ENCODE data around the gene JDP2.

The JDP2 gene

DNA sequence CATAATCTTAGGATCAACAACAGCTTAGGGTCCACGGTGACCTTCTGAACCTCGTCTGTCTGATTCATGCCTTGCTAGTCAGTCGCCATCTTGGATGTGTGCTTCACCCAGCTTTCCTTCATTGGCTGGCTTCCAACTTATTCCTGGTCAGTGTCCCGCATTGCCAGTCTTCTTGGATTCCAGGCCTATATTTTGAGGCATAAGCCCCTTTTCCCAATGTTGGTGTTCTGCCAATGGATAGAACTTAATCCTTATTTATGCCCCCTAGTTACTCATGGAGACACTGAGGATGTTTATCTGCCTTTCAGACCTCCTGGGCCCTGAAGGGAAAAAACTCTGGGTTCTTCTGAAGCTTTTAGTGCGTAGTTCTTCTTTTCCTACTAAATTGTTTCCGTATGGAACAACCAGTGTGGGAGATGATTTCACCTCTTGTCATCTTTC, 5.8 kb downstream of the JDP2 start:
- Histone ChIP-seq H3K36me3 (peaks cover 30% of the 10 kb centered on the region), H4K20me1 (peaks cover 80% of the 10 kb centered on the region; the same call in 1 of the 2 replicates)

DNA sequence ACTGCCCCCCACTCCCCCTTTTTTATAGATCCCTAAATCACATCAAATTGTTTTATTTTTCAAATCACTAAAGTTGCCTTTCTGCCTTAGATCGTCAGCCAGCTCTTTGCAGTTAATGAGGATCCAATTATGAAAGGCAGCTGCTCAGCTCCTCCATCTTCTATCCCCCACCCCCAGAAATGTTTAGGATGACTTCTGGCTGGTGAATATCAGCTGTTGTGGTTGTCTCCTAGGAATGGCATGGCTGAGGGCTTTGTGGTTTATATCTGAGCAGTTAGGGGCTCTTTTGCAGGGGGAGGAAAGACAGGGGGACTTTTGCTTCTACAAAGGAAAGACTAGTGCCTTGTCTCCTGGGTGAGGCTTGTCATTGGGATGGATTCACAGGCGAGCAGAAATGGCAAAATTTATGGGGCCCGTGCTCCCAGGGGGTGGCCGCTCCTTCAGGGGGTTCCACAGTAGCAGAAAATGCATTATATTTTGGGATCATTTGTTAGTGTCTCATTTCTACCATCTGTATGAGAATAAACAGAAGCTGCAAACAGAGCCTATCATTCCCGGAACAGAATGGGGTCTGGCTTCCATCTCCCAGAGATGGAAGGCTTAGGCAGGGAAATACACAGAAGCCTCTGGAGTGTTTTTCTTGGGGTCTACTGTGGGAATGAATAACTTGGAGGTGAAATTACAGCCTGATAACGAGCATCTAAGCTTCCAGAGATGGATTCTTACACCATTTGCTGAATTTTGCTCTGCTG, 6.5 kb downstream of the JDP2 start:
- Histone ChIP-seq H3K4me3 (no peak overlapping the region), H3K36me3 (peaks cover 37% of the 10 kb centered on the region), H3K9ac (peak overlapping the region; percentile 8; the same call in 1 of the 2 replicates), H3K27me3 (no peaks in the 10 kb centered on the region), H4K20me1 (peaks cover 80% of the 10 kb centered on the region; the same call in 1 of the 2 replicates), H3K9me3 (no peaks in the 10 kb centered on the region), H3K27ac (peak overlapping the region; percentile 61; the same call in 1 of the 2 replicates), H3K4me1 (peaks cover 87% of the 10 kb centered on the region), H3K4me2 (peak overlapping the region; percentile 85)
- TF ChIP-seq Cebpa-rat (IDR thresholded peaks at IDR 0.05), result no peak

More for the DNA sequence above, 5.8 kb downstream of the JDP2 start:
- H3K4me3 ChIP-seq, result no peak overlapping the region
- H3K4me2 ChIP-seq, result peak overlapping the region; percentile 85
- H3K9ac ChIP-seq, result no peak overlapping the region
- no peaks in the 10 kb centered on the region; the same call in 1 of the 2 replicates for H3K27me3 ChIP-seq
- peaks cover 94% of the 10 kb centered on the region for H3K4me1 ChIP-seq
- no peaks in the 10 kb centered on the region for H3K9me3 ChIP-seq
- no peak for TF ChIP-seq Cebpa-rat (IDR thresholded peaks at IDR 0.05)
- no peak overlapping the region for H3K27ac ChIP-seq

DNA sequence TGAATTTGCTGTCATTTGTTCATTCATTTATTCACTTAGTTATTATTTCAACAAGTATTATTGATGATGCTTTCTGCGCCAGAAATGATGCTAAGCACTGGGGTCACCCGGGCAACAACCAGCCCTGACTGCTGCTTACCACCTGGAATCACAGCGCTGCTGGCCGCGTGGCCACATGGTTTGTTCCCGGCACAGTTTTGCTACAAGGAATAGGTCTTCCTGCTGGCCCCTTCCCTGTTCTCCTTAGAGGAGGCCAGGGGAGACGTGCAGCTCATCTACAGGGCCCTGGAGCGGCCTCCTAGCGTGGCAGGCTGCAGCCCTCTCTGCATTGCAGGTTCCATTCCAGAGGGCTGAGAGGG, 7.0 kb downstream of the JDP2 start:
- peak overlapping the region; percentile 85 for H3K4me2 ChIP-seq
- peak overlapping the region; percentile 61 for H3K27ac ChIP-seq
- H4K20me1 ChIP-seq, result peaks cover 75% of the 10 kb centered on the region; the same call in 1 of the 2 replicates
- peaks cover 82% of the 10 kb centered on the region for H3K4me1 ChIP-seq
- no peaks in the 10 kb centered on the region for H3K9me3 ChIP-seq
- no peaks in the 10 kb centered on the region for H3K27me3 ChIP-seq
- peak overlapping the region; percentile 8; the same call in 1 of the 2 replicates for H3K9ac ChIP-seq
- H3K4me3 ChIP-seq, result no peak overlapping the region
- TF ChIP-seq Cebpa-rat (IDR thresholded peaks at IDR 0.05), result no peak
- H3K36me3 ChIP-seq, result peaks cover 42% of the 10 kb centered on the region

DNA sequence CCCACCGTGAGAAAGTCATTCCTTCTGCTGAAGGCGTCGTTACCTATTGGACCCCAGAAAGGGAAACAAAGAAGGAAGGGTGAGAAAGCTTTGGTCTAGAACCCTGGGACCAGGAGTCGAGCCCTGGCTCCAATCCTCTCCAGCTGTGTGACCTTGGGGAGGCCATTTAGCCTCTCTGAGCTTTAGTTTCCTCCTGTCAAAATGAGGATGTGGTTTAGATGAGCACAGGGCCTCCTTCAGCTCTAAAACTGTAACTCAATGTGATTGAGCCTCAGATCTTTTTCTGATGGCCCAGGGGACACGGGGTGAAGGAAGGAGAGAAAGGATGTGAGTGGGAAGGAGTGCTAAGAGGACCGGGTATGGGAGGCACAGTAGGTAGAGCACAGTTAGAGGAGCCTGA, 7.7 kb downstream of the JDP2 start:
- Histone ChIP-seq H4K20me1 (peaks cover 70% of the 10 kb centered on the region; the same call in 1 of the 2 replicates), H3K27ac (peak overlapping the region; percentile 61), H3K4me1 (peaks cover 76% of the 10 kb centered on the region), H3K4me3 (peak overlapping the region; percentile 38; the same call in 1 of the 2 replicates), H3K9ac (peak overlapping the region; percentile 8; the same call in 1 of the 2 replicates), H3K9me3 (no peaks in the 10 kb centered on the region), H3K36me3 (peaks cover 49% of the 10 kb centered on the region), H3K27me3 (no peaks in the 10 kb centered on the region), H3K4me2 (peak overlapping the region; percentile 85)
- no peak for TF ChIP-seq Cebpa-rat (IDR thresholded peaks at IDR 0.05)

DNA sequence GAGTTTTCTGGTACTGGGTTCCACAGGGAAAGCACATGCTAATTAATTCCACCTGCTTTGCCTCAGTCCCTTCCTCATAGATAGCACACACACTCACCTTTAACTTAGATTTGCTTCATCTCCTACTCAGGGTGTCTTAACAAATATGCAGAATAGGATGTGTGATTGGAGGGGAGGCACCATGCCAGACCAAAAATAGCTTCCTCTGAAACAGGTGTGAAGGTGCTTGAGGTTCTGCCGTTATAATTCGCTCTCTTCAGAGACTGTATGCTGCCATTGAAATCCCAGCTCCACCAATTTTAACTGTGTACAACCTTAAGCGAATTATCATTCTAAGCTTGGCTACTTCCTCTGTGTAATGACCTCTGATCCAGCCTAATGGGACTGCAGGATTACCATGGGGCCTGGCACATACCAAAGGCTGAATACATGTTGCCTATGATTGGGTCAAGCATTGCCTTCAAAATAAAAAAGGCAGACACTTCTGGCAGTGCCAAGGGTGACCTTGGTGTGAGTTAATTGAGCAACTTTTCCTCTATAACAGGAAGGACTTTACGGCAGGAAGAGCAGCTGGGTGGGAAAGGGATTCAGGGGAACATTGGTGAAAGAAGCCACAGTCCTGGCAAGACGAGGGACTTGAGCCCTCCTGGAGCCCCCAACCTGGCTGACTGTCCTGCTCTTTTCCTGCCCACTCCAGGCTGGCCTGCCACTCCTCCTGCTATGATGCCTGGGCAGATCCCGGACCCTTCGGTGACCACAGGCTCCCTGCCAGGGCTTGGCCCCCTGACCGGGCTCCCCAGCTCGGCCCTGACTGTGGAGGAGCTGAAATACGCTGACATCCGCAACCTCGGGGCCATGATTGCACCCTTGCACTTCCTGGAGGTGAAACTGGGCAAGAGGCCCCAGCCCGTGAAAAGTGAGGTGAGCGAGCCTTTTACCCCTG, 9.7 kb downstream of the JDP2 start:
- Histone ChIP-seq H3K4me2 (peak overlapping the region; percentile 85), H3K36me3 (peaks cover 58% of the 10 kb centered on the region), H3K27ac (peak overlapping the region; percentile 33; the same call in 1 of the 2 replicates)

DNA sequence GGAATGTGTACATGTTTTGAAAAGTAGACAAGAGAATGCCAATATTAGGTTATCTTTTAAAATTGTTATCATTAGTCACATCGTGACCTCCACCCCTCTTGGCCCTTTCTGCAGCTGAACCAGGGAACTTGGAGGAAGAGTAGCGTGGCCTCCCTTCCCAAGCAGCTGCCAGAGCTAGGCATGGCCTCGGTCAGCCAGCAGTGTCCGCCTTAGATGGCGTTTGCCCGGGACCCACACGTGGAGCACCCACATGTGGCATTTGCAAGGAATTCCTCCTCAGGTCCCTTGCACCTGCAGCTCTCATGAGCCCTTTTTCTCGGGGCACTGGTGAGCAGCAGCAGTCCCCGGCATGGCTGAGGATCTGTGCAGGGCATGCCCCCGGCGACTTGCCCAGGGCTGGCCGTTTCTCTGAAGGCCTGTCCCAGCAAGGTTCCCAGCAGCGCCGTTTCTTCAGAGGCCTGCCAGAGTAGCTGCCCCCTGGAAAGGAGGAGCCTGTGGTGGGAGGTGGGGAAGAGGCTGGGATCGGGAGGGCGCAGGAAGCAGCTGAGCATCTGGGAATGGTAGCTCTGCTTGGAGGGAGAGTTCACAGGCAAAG, 10.8 kb downstream of the JDP2 start:
- H3K27me3 ChIP-seq, result no peaks in the 10 kb centered on the region
- H3K4me3 ChIP-seq, result no peak overlapping the region
- no peak for TF ChIP-seq Cebpa-rat (IDR thresholded peaks at IDR 0.05)
- H4K20me1 ChIP-seq, result peaks cover 60% of the 10 kb centered on the region; the same call in 1 of the 2 replicates
- H3K36me3 ChIP-seq, result peaks cover 65% of the 10 kb centered on the region
- H3K9ac ChIP-seq, result no peak overlapping the region
- no peak overlapping the region for H3K4me2 ChIP-seq
- H3K9me3 ChIP-seq, result no peaks in the 10 kb centered on the region
- no peak overlapping the region for H3K27ac ChIP-seq
- H3K4me1 ChIP-seq, result peaks cover 47% of the 10 kb centered on the region

More for the DNA sequence above, 9.7 kb downstream of the JDP2 start:
- no peaks in the 10 kb centered on the region for H3K27me3 ChIP-seq
- H4K20me1 ChIP-seq, result peaks cover 64% of the 10 kb centered on the region; the same call in 1 of the 2 replicates
- H3K4me1 ChIP-seq, result peaks cover 56% of the 10 kb centered on the region
- no peak overlapping the region for H3K9ac ChIP-seq
- no peak for TF ChIP-seq Cebpa-rat (IDR thresholded peaks at IDR 0.05)
- no peak overlapping the region for H3K4me3 ChIP-seq
- no peaks in the 10 kb centered on the region for H3K9me3 ChIP-seq

DNA sequence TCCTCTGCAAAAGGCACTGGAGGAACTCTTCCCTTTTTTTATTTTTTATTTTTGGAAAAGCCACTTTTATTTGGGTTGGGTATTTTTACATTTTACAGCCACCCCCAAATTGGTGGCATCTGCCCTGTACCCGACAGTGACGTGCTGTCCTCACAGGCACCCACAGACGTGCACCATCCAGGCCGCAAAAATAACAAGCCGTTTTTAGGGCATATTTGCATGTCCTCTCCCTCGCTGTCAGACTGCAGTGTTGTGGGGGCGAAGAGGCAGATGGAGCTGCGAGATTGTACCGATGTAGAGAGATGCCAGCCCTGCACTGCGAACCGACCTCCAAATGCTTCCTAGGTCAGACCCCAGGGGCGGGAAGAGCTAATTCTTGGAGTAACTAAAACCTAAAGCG, 12.2 kb downstream of the JDP2 start:
- Histone ChIP-seq H3K9me3 (no peaks in the 10 kb centered on the region; the same call in 1 of the 2 replicates), H3K4me3 (no peak overlapping the region), H3K4me1 (peaks cover 33% of the 10 kb centered on the region), H4K20me1 (peaks cover 47% of the 10 kb centered on the region; the same call in 1 of the 2 replicates), H3K27ac (no peak overlapping the region), H3K36me3 (peaks cover 79% of the 10 kb centered on the region), H3K4me2 (no peak overlapping the region), H3K9ac (no peak overlapping the region), H3K27me3 (no peaks in the 10 kb centered on the region)
- TF ChIP-seq Cebpa-rat (IDR thresholded peaks at IDR 0.05), result no peak

DNA sequence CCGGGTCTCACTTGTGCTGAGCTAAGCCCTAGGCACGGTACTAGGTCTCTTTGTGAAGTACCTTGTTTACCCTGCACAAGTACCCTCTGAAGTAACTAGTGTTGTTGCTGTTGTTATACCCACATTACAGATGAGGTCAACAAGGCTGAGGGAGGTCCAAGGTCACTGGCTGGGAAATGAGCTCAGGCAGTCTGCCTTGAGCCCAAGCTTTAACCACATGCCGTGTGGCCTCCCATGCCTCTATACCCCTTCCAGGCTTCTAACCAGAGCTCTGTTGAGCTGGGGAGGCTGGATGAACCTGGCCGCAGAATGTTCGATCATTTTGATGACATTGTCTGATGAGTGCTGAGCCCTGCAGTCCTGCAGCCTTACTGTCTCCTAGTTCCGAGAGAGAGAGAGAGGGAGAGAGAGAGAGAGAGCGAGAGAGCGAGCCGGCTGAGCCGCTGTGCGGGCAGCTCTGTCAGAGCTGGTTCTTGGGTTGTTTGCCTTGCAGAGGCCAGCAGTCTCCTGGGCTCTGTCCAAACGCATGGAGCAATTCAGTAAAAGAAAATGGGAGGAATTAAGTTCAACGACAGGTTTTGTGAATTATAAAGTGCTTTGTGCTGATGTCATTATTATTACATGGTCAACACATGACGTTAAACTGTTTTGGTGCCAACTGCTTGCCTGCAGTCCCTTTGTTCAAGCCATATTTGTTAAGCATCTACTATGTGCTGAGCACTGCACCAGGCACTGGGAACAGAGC, 13.1 kb downstream of the JDP2 start:
- peaks cover 25% of the 10 kb centered on the region for H3K4me1 ChIP-seq
- no peak overlapping the region for H3K9ac ChIP-seq
- peaks cover 5% of the 10 kb centered on the region; the same call in 1 of the 2 replicates for H3K9me3 ChIP-seq
- TF ChIP-seq Cebpa-rat (IDR thresholded peaks at IDR 0.05), result no peak
- H4K20me1 ChIP-seq, result peaks cover 42% of the 10 kb centered on the region; the same call in 1 of the 2 replicates
- no peak overlapping the region for H3K4me2 ChIP-seq
- peaks cover 84% of the 10 kb centered on the region for H3K36me3 ChIP-seq
- no peak overlapping the region for H3K27ac ChIP-seq
- H3K4me3 ChIP-seq, result no peak overlapping the region
- no peaks in the 10 kb centered on the region for H3K27me3 ChIP-seq
